Mesendoderm (in vitro differentiated cells): ENCODE data around the gene DBT.

Experiments
- DNase-seq: peaks from one replicate; pipeline ENCODE4 v3.0.0; 2013
- H2AK5ac ChIP-seq: 2 replicates; pipeline ENCODE4 v1.6.1; 2013; ENCODE audit warnings: low read length, inconsistent platforms
- H2BK120ac ChIP-seq: 2 replicates; pipeline ENCODE4 v1.6.1; 2013; ENCODE audit warnings: low read depth, mild to moderate bottlenecking, low read length, moderate library complexity, mixed read lengths
- H2BK15ac ChIP-seq: replicated peaks from 2 replicates; pipeline ENCODE4 v1.6.1; 2013; ENCODE audit warnings: low read depth, mild to moderate bottlenecking, moderate library complexity
- H2BK5ac ChIP-seq: 2 replicates; pipeline ENCODE4 v1.6.1; 2013; ENCODE audit warnings: low read length, inconsistent platforms
- H3K18ac ChIP-seq: 2 replicates; pipeline ENCODE4 v1.6.1; 2013; ENCODE audit warnings: mild to moderate bottlenecking, low read length, mixed read lengths
- H3K23ac ChIP-seq: one replicate; pipeline ENCODE4 v1.6.1; 2013; ENCODE audit warnings: low read length
- H3K27ac ChIP-seq: 2 replicates; pipeline ENCODE4 v1.5.1; 2013; ENCODE audit warnings: low read depth, mild to moderate bottlenecking, inconsistent platforms, low read length, moderate library complexity
- H3K27me3 ChIP-seq: 2 replicates; pipeline ENCODE4 v1.6.1; 2013; ENCODE audit warnings: low read length, control low read depth, mild to moderate bottlenecking, inconsistent platforms; ENCODE audit not compliant: insufficient read depth, poor library complexity
- H3K36me3 ChIP-seq: 2 replicates; pipeline ENCODE4 v1.6.1; 2013; ENCODE audit warnings: low read length, inconsistent platforms; ENCODE audit not compliant: control insufficient read depth, insufficient read depth
- H3K4ac ChIP-seq: one replicate; pipeline ENCODE4 v1.6.1; 2013; ENCODE audit warnings: low read depth, mild to moderate bottlenecking, low read length, moderate library complexity
- H3K4me1 ChIP-seq: 2 replicates; pipeline ENCODE4 v1.6.1; 2013; ENCODE audit warnings: low read depth, low read length, inconsistent platforms; ENCODE audit not compliant: control insufficient read depth
- H3K4me2 ChIP-seq: 2 replicates; pipeline ENCODE4 v1.6.1; 2013; ENCODE audit warnings: low read length
- H3K4me3 ChIP-seq: 2 replicates; pipeline ENCODE4 v1.5.1; 2013; ENCODE audit warnings: mild to moderate bottlenecking, low read length
- H3K56ac ChIP-seq: one replicate; pipeline ENCODE4 v1.6.1; 2013; ENCODE audit warnings: low read length
- H3K79me1 ChIP-seq: 2 replicates; pipeline ENCODE4 v1.6.1; 2013; ENCODE audit warnings: low read length, inconsistent platforms
- H3K79me2 ChIP-seq: 2 replicates; pipeline ENCODE4 v1.6.1; 2013; ENCODE audit warnings: mild to moderate bottlenecking, low read length; ENCODE audit not compliant: control insufficient read depth, insufficient read depth
- H3K9ac ChIP-seq: 2 replicates; pipeline ENCODE4 v1.6.1; 2013; ENCODE audit warnings: low read length, inconsistent platforms
- H4K5ac ChIP-seq: one replicate; pipeline ENCODE4 v1.6.1; 2013; ENCODE audit warnings: low read length
- H4K8ac ChIP-seq: one replicate; pipeline ENCODE4 v1.6.1; 2013; ENCODE audit warnings: low read depth, mild to moderate bottlenecking, control low read depth, low read length, moderate library complexity
- WGBS: extraction: QIAGEN DNeasy Blood & Tissue Kit; methylation state at CpG from one replicate; pipeline ENCODE4 v1.1.7; 2013; ENCODE audit warnings: low lambda C conversion rate, missing lambda C conversion rate; ENCODE audit not compliant: insufficient coverage; ENCODE audit errors: extremely low coverage; 5-methylcytosine and 5-hydroxymethylcytosine counted together

DBT gene

GRCh38 chr1:100164702-100165101 is 84.9 kb downstream of the DBT start:
- Histone ChIP-seq H3K4me3 (no peak overlapping the region), H3K79me1 (no peaks in the 10 kb centered on the region), H3K4me1 (no peaks in the 10 kb centered on the region), H3K9ac (no peak overlapping the region), H3K79me2 (no peaks in the 10 kb centered on the region), H3K56ac (no peak overlapping the region), H3K23ac (no peak overlapping the region), H3K4ac (no peak overlapping the region), H4K8ac (no peak overlapping the region), H3K27ac (no peak overlapping the region), H4K5ac (no peak overlapping the region), H2BK5ac (no peak overlapping the region), H2BK15ac (no peak overlapping the region), H3K36me3 (no peaks in the 10 kb centered on the region), H2BK120ac (no peak overlapping the region), H3K27me3 (no peaks in the 10 kb centered on the region), H3K18ac (no peak overlapping the region), H2AK5ac (no peak overlapping the region), H3K4me2 (no peak overlapping the region)
- DNase-seq = no peak
- no CpG with 5 or more reads among the region's 5 CpGs for WGBS

GRCh38 chr1:100164216-100164615 is 85.4 kb downstream of the DBT start:
- no peaks in the 10 kb centered on the region for H3K36me3 ChIP-seq
- DNase-seq = no peak
- no peak overlapping the region for H3K27ac ChIP-seq
- H3K4me1 ChIP-seq = no peaks in the 10 kb centered on the region
- no peak overlapping the region for H3K23ac ChIP-seq
- no peak overlapping the region for H2BK15ac ChIP-seq
- H3K27me3 ChIP-seq = no peaks in the 10 kb centered on the region
- H3K79me1 ChIP-seq = no peaks in the 10 kb centered on the region
- H3K4me2 ChIP-seq = no peak overlapping the region
- no CpG with 5 or more reads among the region's 2 CpGs for WGBS
- no peak overlapping the region for H4K5ac ChIP-seq
- no peak overlapping the region for H3K18ac ChIP-seq
- H3K4me3 ChIP-seq = no peak overlapping the region
- no peak overlapping the region for H2BK120ac ChIP-seq
- no peak overlapping the region for H3K56ac ChIP-seq
- no peak overlapping the region for H3K9ac ChIP-seq
- H3K79me2 ChIP-seq = no peaks in the 10 kb centered on the region
- no peak overlapping the region for H2BK5ac ChIP-seq
- H4K8ac ChIP-seq = no peak overlapping the region
- no peak overlapping the region for H3K4ac ChIP-seq
- no peak overlapping the region for H2AK5ac ChIP-seq

- Histone ChIP-seq H2AK5ac (no peak overlapping the region), H3K56ac (no peak overlapping the region), H3K4me3 (no peak overlapping the region), H3K23ac (no peak overlapping the region), H3K4me1 (no peaks in the 10 kb centered on the region), H3K27ac (no peak overlapping the region), H3K27me3 (no peaks in the 10 kb centered on the region), H3K79me1 (no peaks in the 10 kb centered on the region), H3K79me2 (no peaks in the 10 kb centered on the region), H2BK120ac (no peak overlapping the region), H3K18ac (no peak overlapping the region), H4K5ac (no peak overlapping the region), H3K9ac (no peak overlapping the region), H4K8ac (no peak overlapping the region), H3K4me2 (no peak overlapping the region), H2BK5ac (no peak overlapping the region), H2BK15ac (no peak overlapping the region), H3K36me3 (no peaks in the 10 kb centered on the region), H3K4ac (no peak overlapping the region)
- DNase-seq = no peak
These were observed 86.8 kb downstream of the DBT start for GRCh38 chr1:100162881-100163280.

GRCh38 chr1:100152271-100152670 is 97.4 kb downstream of the DBT start:
- no CpG with 5 or more reads among the region's 4 CpGs for WGBS
- Histone ChIP-seq H3K4me1 (no peaks in the 10 kb centered on the region), H3K36me3 (peaks cover 2% of the 10 kb centered on the region), H3K4me2 (no peak overlapping the region), H3K27ac (no peak overlapping the region), H3K56ac (no peak overlapping the region), H3K27me3 (no peaks in the 10 kb centered on the region), H4K5ac (no peak overlapping the region), H2AK5ac (no peak overlapping the region), H3K4ac (no peak overlapping the region), H2BK5ac (no peak overlapping the region), H2BK120ac (no peak overlapping the region), H3K79me2 (no peaks in the 10 kb centered on the region), H3K18ac (no peak overlapping the region), H3K9ac (no peak overlapping the region), H3K79me1 (no peaks in the 10 kb centered on the region), H4K8ac (no peak overlapping the region), H3K23ac (no peak overlapping the region), H2BK15ac (no peak overlapping the region), H3K4me3 (no peak overlapping the region)
- no peak for DNase-seq

GRCh38 chr1:100151679-100152078 is 98.0 kb downstream of the DBT start:
- Histone ChIP-seq H3K36me3 (peaks cover 2% of the 10 kb centered on the region), H3K4me3 (no peak overlapping the region), H3K56ac (no peak overlapping the region), H3K27me3 (no peaks in the 10 kb centered on the region), H3K4me2 (no peak overlapping the region), H4K8ac (no peak overlapping the region), H3K4me1 (no peaks in the 10 kb centered on the region), H2BK5ac (no peak overlapping the region), H3K27ac (no peak overlapping the region), H2AK5ac (no peak overlapping the region), H4K5ac (no peak overlapping the region), H3K18ac (no peak overlapping the region), H3K9ac (no peak overlapping the region), H3K79me2 (no peaks in the 10 kb centered on the region), H3K23ac (no peak overlapping the region), H3K79me1 (no peaks in the 10 kb centered on the region), H2BK15ac (no peak overlapping the region), H2BK120ac (no peak overlapping the region), H3K4ac (no peak overlapping the region)
- no CpG with 5 or more reads among the region's 2 CpGs for WGBS
- no peak for DNase-seq

GRCh38 chr1:100147875-100148274 is 101.8 kb downstream of the DBT start:
- no peak overlapping the region for H4K5ac ChIP-seq
- H3K79me1 ChIP-seq = no peaks in the 10 kb centered on the region
- DNase-seq = peak; percentile 16
- 100% methylated on average over 1 of the region's 4 CpGs for WGBS
- no peak overlapping the region for H2BK5ac ChIP-seq
- no peak overlapping the region for H2AK5ac ChIP-seq
- H3K27ac ChIP-seq = no peak overlapping the region
- H3K56ac ChIP-seq = no peak overlapping the region
- no peak overlapping the region for H3K4me3 ChIP-seq
- no peak overlapping the region for H3K4me2 ChIP-seq
- H3K4ac ChIP-seq = no peak overlapping the region
- H3K27me3 ChIP-seq = no peaks in the 10 kb centered on the region
- H3K4me1 ChIP-seq = no peaks in the 10 kb centered on the region
- H3K23ac ChIP-seq = no peak overlapping the region
- H3K36me3 ChIP-seq = peaks cover 2% of the 10 kb centered on the region
- H3K79me2 ChIP-seq = no peaks in the 10 kb centered on the region
- no peak overlapping the region for H2BK15ac ChIP-seq
- no peak overlapping the region for H2BK120ac ChIP-seq
- H4K8ac ChIP-seq = no peak overlapping the region
- H3K18ac ChIP-seq = no peak overlapping the region
- H3K9ac ChIP-seq = no peak overlapping the region
